Measurements from ENCODE around the gene PKDCC.

Gene PKDCC

DNA sequence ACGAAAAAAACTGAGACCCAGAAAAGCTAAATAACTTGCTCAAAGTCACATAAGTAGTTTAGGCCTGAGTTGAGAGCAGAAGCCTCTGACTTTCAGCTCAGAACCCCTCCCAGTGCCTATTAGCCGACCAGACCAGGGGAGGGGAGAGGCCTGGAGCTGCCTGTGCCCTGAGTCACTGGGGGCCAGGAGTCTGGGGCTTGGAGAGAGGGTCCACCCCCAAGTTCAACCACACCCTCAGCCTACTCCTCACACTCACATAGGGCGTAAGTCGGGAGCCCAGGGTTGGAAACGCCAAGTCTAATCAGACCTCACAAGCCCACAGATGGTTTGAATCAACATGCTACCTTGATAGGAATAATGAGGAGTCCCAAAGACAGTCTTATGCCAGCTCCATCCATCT lies 12.6 kb upstream of the PKDCC start:
- no peak for DNase-seq (ENCODE audit: low read depth in 1 of 2, low spot score in 1 of 2)
- in situ Hi-C loops (cut with HindIII; ENCODE audit: low pct_unique_long_range_greater_than_20kb, low sequenced_read_pairs), result no loop called here
- TF ChIP-seq JUND (IDR thresholded peaks at IDR 0.05; ENCODE audit: low read depth), result no peak

GRCh38 chr2:42036413-42036812 lies 11.4 kb upstream of the PKDCC start:
- in situ Hi-C loops (cut with HindIII; ENCODE audit: low pct_unique_long_range_greater_than_20kb, low sequenced_read_pairs), result no loop called here
- TF ChIP-seq JUND (IDR thresholded peaks at IDR 0.05; ENCODE audit: low read depth), result no peak
- no peak for DNase-seq (ENCODE audit: low read depth in 1 of 2, low spot score in 1 of 2)

DNA sequence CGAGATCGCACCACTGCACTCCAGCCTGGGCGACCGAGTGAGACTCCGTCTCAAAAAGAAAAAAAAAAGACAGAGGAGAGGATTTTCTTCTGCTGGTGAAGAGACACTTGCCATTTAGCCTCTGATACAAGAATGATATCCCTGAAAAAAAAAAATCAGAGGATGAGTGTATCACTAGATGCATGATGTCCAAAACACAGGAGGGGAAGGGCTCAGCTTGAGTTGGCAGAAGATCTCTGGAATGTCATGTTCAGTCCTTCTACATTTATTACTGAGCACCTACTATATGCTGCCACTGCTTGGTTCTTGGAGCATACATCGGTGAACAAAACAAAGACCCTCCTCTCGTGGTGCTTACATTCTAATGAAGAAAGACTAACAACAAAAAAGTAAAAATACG lies 10.9 kb upstream of the PKDCC start:
- no peak for TF ChIP-seq JUND (IDR thresholded peaks at IDR 0.05; ENCODE audit: low read depth)
- in situ Hi-C loops (cut with HindIII; ENCODE audit: low pct_unique_long_range_greater_than_20kb, low sequenced_read_pairs), result no loop called here
- DNase-seq (ENCODE audit: low read depth in 1 of 2, low spot score in 1 of 2), result no peak

- TF ChIP-seq JUND (IDR thresholded peaks at IDR 0.05; ENCODE audit: low read depth), result no peak
- no peak for DNase-seq (ENCODE audit: low read depth in 1 of 2, low spot score in 1 of 2)
- in situ Hi-C loops (cut with HindIII; ENCODE audit: low pct_unique_long_range_greater_than_20kb, low sequenced_read_pairs), result no loop called here
These were observed 7.1 kb upstream of the PKDCC start for GRCh38 chr2:42040643-42041278.

DNA sequence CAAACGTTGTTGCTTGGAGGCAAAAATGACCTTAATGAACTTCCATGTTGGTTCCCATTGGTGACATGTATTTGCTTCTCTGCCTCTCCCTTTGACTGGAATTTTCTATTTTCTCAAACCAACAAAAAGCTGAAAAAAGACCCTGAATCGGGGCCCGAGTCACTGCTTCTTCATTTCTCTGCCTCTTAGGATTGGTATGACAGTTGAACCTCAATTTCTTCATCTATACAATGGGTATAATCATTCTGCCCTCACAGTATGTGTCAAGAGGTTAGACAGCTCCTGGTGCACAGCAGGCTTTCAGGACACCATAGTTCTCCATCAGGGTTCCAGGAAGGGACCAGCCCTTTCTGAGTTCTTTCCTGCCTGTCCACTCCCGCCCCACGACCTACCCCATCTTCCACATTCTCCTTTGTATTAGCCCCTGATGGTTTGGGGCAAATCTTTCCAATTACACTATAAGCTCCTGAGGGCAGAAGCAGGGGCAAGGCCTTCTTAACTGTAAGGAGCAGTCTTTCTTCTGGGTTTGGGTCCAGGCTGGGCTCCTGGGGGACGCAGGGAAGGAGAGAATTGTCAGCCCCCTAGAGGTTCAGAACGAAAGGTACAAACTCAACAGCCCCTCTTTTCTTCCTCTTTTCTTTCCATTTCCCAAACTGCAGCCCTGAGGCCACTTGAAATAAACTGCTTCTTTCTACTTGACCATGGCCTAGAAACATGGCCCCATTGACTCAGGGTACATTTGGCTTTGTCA lies 6.3 kb upstream of the PKDCC start:
- TF ChIP-seq JUND (IDR thresholded peaks at IDR 0.05; ENCODE audit: low read depth), result no peak
- DNase-seq (ENCODE audit: low read depth in 1 of 2, low spot score in 1 of 2), result no peak

DNA sequence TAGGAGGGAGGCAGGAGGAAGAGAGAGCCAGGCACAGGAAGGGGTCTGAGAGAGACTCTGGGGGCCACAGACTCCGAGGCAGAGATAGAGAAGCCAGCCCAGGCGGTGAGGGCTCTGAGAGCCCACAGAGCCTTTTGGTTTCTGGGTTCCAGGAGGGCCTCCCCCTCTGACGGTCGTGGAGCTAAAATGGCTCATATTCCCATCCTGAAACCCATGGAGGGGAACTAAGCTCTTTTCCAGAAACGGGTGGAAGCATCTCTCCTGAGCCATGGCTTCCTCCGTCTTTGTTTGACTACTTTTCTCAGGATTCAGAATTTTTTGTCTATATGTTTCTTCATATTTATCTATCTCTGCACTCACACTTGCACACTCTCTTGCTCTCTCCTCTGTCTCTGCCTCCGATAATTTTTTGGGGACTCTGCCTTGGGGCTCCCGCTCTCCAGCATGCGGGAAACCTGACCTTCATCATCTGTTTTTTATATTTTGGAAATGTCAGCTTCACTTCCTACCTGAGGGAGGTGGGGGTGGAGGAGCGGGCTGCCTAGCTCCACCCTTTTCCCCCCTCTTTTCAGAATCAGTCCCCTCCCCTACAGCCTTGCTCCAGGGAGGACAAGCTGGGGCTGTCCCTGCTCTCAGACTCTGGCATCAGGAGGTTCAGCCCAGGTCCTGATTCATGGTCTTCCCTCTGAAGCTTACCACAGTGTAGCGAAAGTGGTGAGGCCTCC lies 5.0 kb upstream of the PKDCC start:
- no peak for TF ChIP-seq JUND (IDR thresholded peaks at IDR 0.05; ENCODE audit: low read depth)
- in situ Hi-C loops (cut with HindIII; ENCODE audit: low pct_unique_long_range_greater_than_20kb, low sequenced_read_pairs), result no loop called here
- DNase-seq (ENCODE audit: low read depth in 1 of 2, low spot score in 1 of 2), result no peak

More for the DNA sequence above, 6.3 kb upstream of the PKDCC start:
- in situ Hi-C loops (cut with HindIII; ENCODE audit: low pct_unique_long_range_greater_than_20kb, low sequenced_read_pairs), result no loop called here

DNA sequence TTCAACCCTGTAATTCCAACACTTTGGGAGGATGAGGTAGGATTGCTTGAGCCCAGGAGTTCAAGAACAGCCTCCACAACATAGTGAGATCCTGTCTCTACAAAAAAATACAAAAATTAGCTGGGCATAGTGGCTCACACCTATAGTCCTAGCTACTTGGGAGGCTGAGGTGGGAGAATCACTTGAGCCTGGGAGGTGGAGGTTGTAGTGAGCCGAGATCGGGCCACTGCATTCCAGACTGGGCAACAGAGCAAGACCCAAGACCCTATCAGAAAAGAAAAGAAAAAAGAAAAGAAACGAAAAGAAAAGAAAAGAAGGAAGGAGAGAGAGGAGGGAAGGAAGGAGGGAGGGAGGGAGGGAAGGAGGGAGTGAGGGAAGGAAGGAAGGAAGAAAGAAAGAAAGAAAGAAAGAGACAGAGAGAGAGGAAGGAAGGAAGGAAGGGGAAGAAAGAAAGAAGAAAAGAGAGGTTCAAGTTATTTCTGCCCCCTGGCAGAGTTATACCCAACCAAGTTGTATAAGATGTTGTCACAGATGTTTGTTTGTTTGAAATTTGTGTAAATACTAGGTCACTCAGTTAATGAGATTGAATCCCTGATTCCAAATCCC lies 3.9 kb upstream of the PKDCC start:
- TF ChIP-seq JUND (IDR thresholded peaks at IDR 0.05; ENCODE audit: low read depth), result no peak
- DNase-seq (ENCODE audit: low read depth in 1 of 2, low spot score in 1 of 2), result no peak
- in situ Hi-C loops (cut with HindIII; ENCODE audit: low pct_unique_long_range_greater_than_20kb, low sequenced_read_pairs), result no loop called here

DNA sequence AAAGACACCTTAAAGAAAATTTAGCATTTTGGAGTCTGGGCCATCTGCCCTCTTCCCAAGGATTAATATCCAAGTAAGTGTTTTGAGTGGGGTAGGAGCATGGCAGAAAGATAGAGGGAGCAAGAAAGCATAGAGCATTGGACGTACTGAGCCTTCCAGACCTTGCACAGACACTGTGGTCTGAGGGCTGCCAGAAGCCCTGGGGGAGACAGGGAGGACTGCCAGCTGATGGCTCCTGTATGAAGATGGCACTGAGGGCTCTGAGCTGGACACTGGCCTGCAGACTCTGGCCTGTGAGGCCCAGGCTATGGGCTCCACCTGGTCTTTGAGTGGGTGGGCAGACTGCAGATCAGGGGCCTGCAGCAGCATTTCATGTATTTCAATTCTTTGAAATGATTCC lies 2.9 kb upstream of the PKDCC start:
- in situ Hi-C loops (cut with HindIII; ENCODE audit: low pct_unique_long_range_greater_than_20kb, low sequenced_read_pairs), result no loop called here
- TF ChIP-seq JUND (IDR thresholded peaks at IDR 0.05; ENCODE audit: low read depth), result no peak
- no peak for DNase-seq (ENCODE audit: low read depth in 1 of 2, low spot score in 1 of 2)

GRCh38 chr2:42045352-42045751 lies 2.5 kb upstream of the PKDCC start:
- no peak for TF ChIP-seq JUND (IDR thresholded peaks at IDR 0.05; ENCODE audit: low read depth)
- in situ Hi-C loops (cut with HindIII; ENCODE audit: low pct_unique_long_range_greater_than_20kb, low sequenced_read_pairs), result no loop called here
- no peak for DNase-seq (ENCODE audit: low read depth in 1 of 2, low spot score in 1 of 2)

DNA sequence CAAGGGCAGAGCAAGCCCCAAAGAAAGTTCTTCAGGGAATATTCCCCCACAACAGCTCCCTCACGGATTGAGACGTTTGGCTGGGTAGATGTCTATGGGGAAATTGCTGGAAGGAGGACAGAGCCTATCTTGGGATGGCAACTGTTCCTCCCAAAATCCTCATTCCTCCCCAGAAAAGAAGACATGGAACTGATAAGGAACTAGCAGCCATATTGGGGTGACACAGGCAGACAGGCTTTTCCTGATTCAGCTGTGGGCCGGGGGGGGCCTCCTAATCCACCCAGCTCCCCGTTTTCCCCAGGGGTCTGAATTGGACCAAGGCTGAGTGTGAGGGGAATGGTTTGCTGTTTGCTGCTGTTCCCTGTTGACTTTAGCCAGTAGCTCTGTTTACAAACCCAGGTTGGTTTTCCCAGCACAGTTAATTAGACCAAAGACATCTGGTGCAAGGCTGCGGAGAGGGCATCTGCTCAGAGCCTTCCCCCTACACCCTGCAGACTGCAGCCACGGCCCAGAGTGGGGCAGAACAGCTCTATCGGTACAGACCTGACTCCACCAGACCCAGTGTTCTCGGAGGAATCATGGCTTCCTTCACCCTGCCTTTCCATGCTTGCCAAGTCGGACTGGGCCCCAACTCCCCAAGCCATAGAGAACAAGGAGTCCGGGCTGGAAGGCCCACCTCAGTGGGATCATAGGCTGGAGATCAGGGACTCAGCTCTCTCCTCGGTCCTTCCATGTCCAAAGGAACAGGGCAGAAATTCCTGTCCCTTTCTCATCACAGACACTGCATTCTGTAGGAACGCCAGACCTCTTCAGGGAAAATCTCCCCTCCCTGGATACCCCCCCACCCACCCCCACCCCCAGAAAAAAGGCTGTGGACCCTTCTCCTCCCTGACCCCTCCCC lies 1.7 kb upstream of the PKDCC start:
- no peak for DNase-seq (ENCODE audit: low read depth in 1 of 2, low spot score in 1 of 2)
- in situ Hi-C loops (cut with HindIII; ENCODE audit: low pct_unique_long_range_greater_than_20kb, low sequenced_read_pairs), result no loop called here

DNA sequence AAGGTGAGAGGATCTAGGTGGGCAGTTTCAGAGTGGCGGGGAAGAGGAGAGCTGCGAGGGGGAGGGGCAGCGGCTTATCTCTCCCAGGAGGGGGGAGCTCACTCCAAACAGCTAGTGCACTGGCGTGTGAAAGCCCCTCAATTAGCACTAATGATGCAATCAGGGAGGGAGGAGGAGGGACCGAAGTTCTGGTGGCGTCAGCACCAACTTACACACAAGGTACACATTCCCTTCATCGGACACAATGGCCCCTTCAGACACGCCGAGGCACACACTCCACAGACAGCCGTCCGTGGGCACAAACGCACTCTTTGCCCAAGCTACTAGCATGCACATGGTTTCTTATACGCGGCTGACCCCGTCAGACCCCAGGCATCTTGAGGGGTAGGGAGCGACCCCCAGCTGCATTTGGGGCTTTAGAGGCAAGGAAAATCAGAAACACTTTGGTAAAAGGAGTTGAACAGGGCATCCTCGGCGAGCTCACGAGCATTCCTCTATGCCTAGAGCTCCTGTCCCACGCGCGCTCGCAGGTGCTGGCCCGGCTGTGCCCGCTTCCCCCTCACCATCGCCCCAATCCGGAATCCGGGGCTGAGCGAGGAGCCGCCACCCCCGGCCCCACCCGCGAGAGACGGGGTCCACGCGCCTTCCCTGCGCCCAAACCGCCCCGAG lies 868 bp upstream of the PKDCC start:
- no peak for DNase-seq (ENCODE audit: low read depth in 1 of 2, low spot score in 1 of 2)
- no peak for TF ChIP-seq JUND (IDR thresholded peaks at IDR 0.05; ENCODE audit: low read depth)
- in situ Hi-C loops (cut with HindIII; ENCODE audit: low pct_unique_long_range_greater_than_20kb, low sequenced_read_pairs), result no loop called here

More for the DNA sequence above, 1.7 kb upstream of the PKDCC start:
- no peak for TF ChIP-seq JUND (IDR thresholded peaks at IDR 0.05; ENCODE audit: low read depth)

All from T47D (cell line).